GM19328 (cell line): ENCODE results near the gene MAP2K2.
"Not testable (repeated sequence)": the region's sequence is repeated elsewhere in the genome, so short reads cannot be mapped to it uniquely, and the experiment has no call there.

Experiments used
- ATAC-seq: cut with Tn5 transposase; IDR thresholded peaks from one replicate; pipeline ENCODE4 v1.9.1; 2021; ENCODE audit warnings: mild to moderate bottlenecking, moderate library complexity; ENCODE audit not compliant: unreplicated experiment

Gene MAP2K2

GRCh38 chr19:4134351-4134750 is 10.4 kb upstream of the MAP2K2 start:
- no peak for ATAC-seq

- no peak for ATAC-seq
Measured at GRCh38 chr19:4130744-4131438, 7.0 kb upstream of the MAP2K2 start.

GRCh38 chr19:4129050-4129449 is 5.1 kb upstream of the MAP2K2 start:
- not testable (repeated sequence) for ATAC-seq

GRCh38 chr19:4127322-4127721 is 3.4 kb upstream of the MAP2K2 start:
- ATAC-seq = not testable (repeated sequence)

- ATAC-seq = no peak
Measured at GRCh38 chr19:4124638-4125037, 716 bp upstream of the MAP2K2 start.

- ATAC-seq = no peak
Measured at GRCh38 chr19:4122480-4122879, 1.4 kb downstream of the MAP2K2 start.

- ATAC-seq = no peak
Measured at GRCh38 chr19:4121815-4122214, 2.1 kb downstream of the MAP2K2 start.

GRCh38 chr19:4121273-4121612 is 2.7 kb downstream of the MAP2K2 start:
- no peak for ATAC-seq

- no peak for ATAC-seq
Measured at GRCh38 chr19:4120559-4121272, 3.2 kb downstream of the MAP2K2 start.

GRCh38 chr19:4119763-4120162 is 4.2 kb downstream of the MAP2K2 start:
- no peak for ATAC-seq

GRCh38 chr19:4115818-4116385 is 8.0 kb downstream of the MAP2K2 start:
- no peak for ATAC-seq

- no peak for ATAC-seq
Measured at GRCh38 chr19:4115050-4115817, 8.7 kb downstream of the MAP2K2 start.

- no peak for ATAC-seq
Measured at GRCh38 chr19:4114181-4114580, 9.7 kb downstream of the MAP2K2 start.

GRCh38 chr19:4113398-4114088 is 10.4 kb downstream of the MAP2K2 start:
- ATAC-seq = no peak

GRCh38 chr19:4112367-4112766 is 11.6 kb downstream of the MAP2K2 start:
- no peak for ATAC-seq

GRCh38 chr19:4109626-4109945 is 14.3 kb downstream of the MAP2K2 start:
- ATAC-seq = no peak

GRCh38 chr19:4108767-4109625 is 14.9 kb downstream of the MAP2K2 start:
- no peak for ATAC-seq

GRCh38 chr19:4103080-4103433 is 20.9 kb downstream of the MAP2K2 start:
- ATAC-seq = no peak

GRCh38 chr19:4102339-4103079 is 21.4 kb downstream of the MAP2K2 start:
- no peak for ATAC-seq

GRCh38 chr19:4101496-4101770 is 22.5 kb downstream of the MAP2K2 start:
- ATAC-seq = no peak
